DND-41 (cell line): Measurements from ENCODE around the gene DGKH.

Source experiments
- ATAC-seq: fragments of 200-7000 bp; cut with Tn5 transposase; 3 replicates; pipeline ENCODE4 v1.9.1; 2021; ENCODE audit warnings: low read depth; ENCODE audit not compliant: insufficient read depth
- DNase-seq: peaks from one replicate; pipeline ENCODE4 v3.0.0-alpha.2; 2020
- H2AFZ ChIP-seq: 2 replicates; pipeline ENCODE4 v1.6.0; 2012; ENCODE audit warnings: low read depth, low read length
- H3K27ac ChIP-seq: 2 replicates; pipeline ENCODE4 v1.5.1; 2012; ENCODE audit warnings: low read length, inconsistent platforms
- H3K27me3 ChIP-seq: fragments of 200-600 bp; sonication (generic); 2 replicates; pipeline ENCODE4 v1.6.0; 2012; ENCODE audit warnings: low read length, mild to moderate bottlenecking, inconsistent platforms; ENCODE audit not compliant: insufficient read depth, poor library complexity
- H3K36me3 ChIP-seq: 2 replicates; pipeline ENCODE4 v1.5.1; 2012; ENCODE audit warnings: low read length, inconsistent platforms; ENCODE audit not compliant: insufficient read depth
- H3K4me1 ChIP-seq: 2 replicates; pipeline ENCODE4 v1.5.1; 2012; ENCODE audit warnings: mild to moderate bottlenecking, low read length; ENCODE audit not compliant: insufficient read depth
- H3K4me2 ChIP-seq: 2 replicates; pipeline ENCODE4 v1.6.0; 2012; ENCODE audit warnings: mild to moderate bottlenecking, moderate library complexity, low read length, inconsistent platforms; ENCODE audit not compliant: insufficient read depth
- H3K4me3 ChIP-seq, 2 experiments: fragments of 200-600 bp in 1 of 2; shearing (Covaris generic) in 1 of 2; 2 replicates each; pipeline ENCODE4 v1.5.1; 2012 to 2016; ENCODE audit warnings: inconsistent platforms in 2 of 2, low read length in 2 of 2, mild to moderate bottlenecking in 2 of 2, low read depth in 1 of 2, moderate library complexity in 1 of 2
- H3K79me2 ChIP-seq: 2 replicates; pipeline ENCODE4 v1.6.0; 2012; ENCODE audit warnings: low read length, inconsistent platforms; ENCODE audit not compliant: insufficient read depth
- H3K9ac ChIP-seq: 2 replicates; pipeline ENCODE4 v1.6.0; 2012; ENCODE audit warnings: low read depth, mild to moderate bottlenecking, inconsistent platforms, low read length, moderate library complexity
- H3K9me3 ChIP-seq: 2 replicates; pipeline ENCODE4 v1.5.1; 2012; ENCODE audit warnings: low read length, moderate library complexity, mild to moderate bottlenecking, inconsistent platforms; ENCODE audit not compliant: insufficient read depth, severe bottlenecking
- H4K20me1 ChIP-seq: 2 replicates; pipeline ENCODE4 v1.6.0; 2012; ENCODE audit warnings: low read length; ENCODE audit not compliant: insufficient read depth
- EZH2 ChIP-seq: IDR thresholded peaks from 3 replicates; pipeline ENCODE4 v1.6.1; 2012; ENCODE audit warnings: borderline replicate concordance, low read depth, mild to moderate bottlenecking, moderate library complexity, low read length, inconsistent platforms; ENCODE audit not compliant: severe bottlenecking
- TF ChIP-seq, protein P1 (sequence below): IDR thresholded peaks from 2 replicates; pipeline ENCODE4 v1.5.1; 2012; ENCODE audit warnings: borderline replicate concordance, low read length, moderate library complexity, mild to moderate bottlenecking; ENCODE audit not compliant: poor library complexity, severe bottlenecking; ENCODE audit errors: extremely low read depth

The DGKH gene

GRCh38 chr13:42116225-42116624, 67.8 kb downstream of the DGKH start:
- no peak overlapping the region for H3K9ac ChIP-seq
- no peaks in the 10 kb centered on the region for H4K20me1 ChIP-seq
- DNase-seq: no peak
- H3K79me2 ChIP-seq: no peaks in the 10 kb centered on the region
- H3K27ac ChIP-seq: no peak overlapping the region
- H3K4me1 ChIP-seq: no peaks in the 10 kb centered on the region
- no peaks in the 10 kb centered on the region for H3K36me3 ChIP-seq
- H3K4me3 ChIP-seq: no peak overlapping the region
- H3K4me2 ChIP-seq: no peak overlapping the region
- no peaks in the 10 kb centered on the region for H3K27me3 ChIP-seq
- TF ChIP-seq EZH2: no peak
- TF ChIP-seq, protein P1, sequence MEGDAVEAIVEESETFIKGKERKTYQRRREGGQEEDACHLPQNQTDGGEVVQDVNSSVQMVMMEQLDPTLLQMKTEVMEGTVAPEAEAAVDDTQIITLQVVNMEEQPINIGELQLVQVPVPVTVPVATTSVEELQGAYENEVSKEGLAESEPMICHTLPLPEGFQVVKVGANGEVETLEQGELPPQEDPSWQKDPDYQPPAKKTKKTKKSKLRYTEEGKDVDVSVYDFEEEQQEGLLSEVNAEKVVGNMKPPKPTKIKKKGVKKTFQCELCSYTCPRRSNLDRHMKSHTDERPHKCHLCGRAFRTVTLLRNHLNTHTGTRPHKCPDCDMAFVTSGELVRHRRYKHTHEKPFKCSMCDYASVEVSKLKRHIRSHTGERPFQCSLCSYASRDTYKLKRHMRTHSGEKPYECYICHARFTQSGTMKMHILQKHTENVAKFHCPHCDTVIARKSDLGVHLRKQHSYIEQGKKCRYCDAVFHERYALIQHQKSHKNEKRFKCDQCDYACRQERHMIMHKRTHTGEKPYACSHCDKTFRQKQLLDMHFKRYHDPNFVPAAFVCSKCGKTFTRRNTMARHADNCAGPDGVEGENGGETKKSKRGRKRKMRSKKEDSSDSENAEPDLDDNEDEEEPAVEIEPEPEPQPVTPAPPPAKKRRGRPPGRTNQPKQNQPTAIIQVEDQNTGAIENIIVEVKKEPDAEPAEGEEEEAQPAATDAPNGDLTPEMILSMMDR: no peak
- H3K9me3 ChIP-seq: no peaks in the 10 kb centered on the region
- no peak for ATAC-seq
- H2AFZ ChIP-seq: no peak overlapping the region

- no peak overlapping the region for H3K4me2 ChIP-seq
- no peaks in the 10 kb centered on the region for H3K9me3 ChIP-seq
- no peak overlapping the region for H3K4me3 ChIP-seq
- ATAC-seq: no peak
- H3K9ac ChIP-seq: no peak overlapping the region
- TF ChIP-seq, protein P1: no peak
- TF ChIP-seq EZH2: no peak
- no peaks in the 10 kb centered on the region for H3K27me3 ChIP-seq
- H3K27ac ChIP-seq: no peak overlapping the region
- H3K4me1 ChIP-seq: no peaks in the 10 kb centered on the region
- H3K79me2 ChIP-seq: no peaks in the 10 kb centered on the region
- DNase-seq: no peak
- H3K36me3 ChIP-seq: no peaks in the 10 kb centered on the region
- no peak overlapping the region for H2AFZ ChIP-seq
- no peaks in the 10 kb centered on the region for H4K20me1 ChIP-seq
These were observed 70.6 kb downstream of the DGKH start for GRCh38 chr13:42119041-42119440.

DNA sequence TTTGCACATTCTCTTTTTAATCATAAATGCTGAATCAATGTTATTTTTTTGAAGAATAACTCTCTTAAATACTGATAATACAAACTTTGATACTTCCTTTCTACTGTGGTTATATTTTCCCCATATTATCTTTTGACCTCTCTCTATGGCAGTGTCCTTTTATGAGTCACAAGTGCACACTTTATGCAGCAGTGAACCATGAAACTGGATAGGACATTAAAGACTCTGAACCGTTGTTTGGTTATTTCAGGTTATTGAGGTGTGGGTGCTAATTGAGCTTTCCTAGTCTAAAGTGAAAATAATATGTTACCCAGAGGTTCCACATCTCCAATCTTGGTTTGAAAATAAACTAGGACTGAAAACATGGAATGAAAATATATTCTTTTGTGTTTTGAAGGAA, 71.4 kb downstream of the DGKH start:
- DNase-seq (no peak), ATAC-seq (no peak)
- Histone ChIP-seq H3K4me3 (no peak overlapping the region), H3K27me3 (no peaks in the 10 kb centered on the region), H4K20me1 (no peaks in the 10 kb centered on the region), H3K36me3 (no peaks in the 10 kb centered on the region), H3K27ac (no peak overlapping the region), H3K4me1 (no peaks in the 10 kb centered on the region), H3K4me2 (no peak overlapping the region), H3K9ac (no peak overlapping the region), H2AFZ (no peak overlapping the region), H3K9me3 (no peaks in the 10 kb centered on the region), H3K79me2 (no peaks in the 10 kb centered on the region)
- TF ChIP-seq, protein P1: no peak
- TF ChIP-seq EZH2: no peak

GRCh38 chr13:42123600-42123999, 75.2 kb downstream of the DGKH start:
- no peak for ATAC-seq
- Histone ChIP-seq H4K20me1 (no peaks in the 10 kb centered on the region), H3K79me2 (no peaks in the 10 kb centered on the region), H3K27me3 (no peaks in the 10 kb centered on the region), H3K4me1 (no peaks in the 10 kb centered on the region), H3K4me2 (no peak overlapping the region), H3K36me3 (peaks cover under 1% of the 10 kb centered on the region; the same call in 1 of the 2 replicates), H3K9ac (no peak overlapping the region), H3K27ac (no peak overlapping the region), H3K9me3 (no peaks in the 10 kb centered on the region), H2AFZ (no peak overlapping the region), H3K4me3 (no peak overlapping the region)
- TF ChIP-seq, protein P1: no peak
- TF ChIP-seq EZH2: no peak
- no peak for DNase-seq
